GM12878 (cell line): ENCODE results near the gene ZNF407. TPM values are rescaled to one million over a fixed set of nuclear protein-coding genes. Genes with fewer than 3 reads are reported as not detected.

Experiments
- ATAC-seq: fragments of 200-7000 bp; cut with Tn5 transposase; 3 replicates; pipeline ENCODE4 v1.9.1; 2020; ENCODE audit warnings: mild to moderate bottlenecking, moderate library complexity
- BruUV-seq: library from RNA; stranded (reverse); fragments of 400-500 nt; replicated peaks from 2 replicates; lab custom pipeline; 2021; lab: Mats Ljungman, UMichigan
- CTCF ChIA-PET: fragments of 300-600 bp; sonication (Branson Sonifier 250); formaldehyde crosslinking; extraction: SDS; loops from one replicate; lab custom pipeline; 2021; ENCODE audit warnings: inconsistent platforms; lab: Yijun Ruan, JAX
- POLR2A ChIA-PET: fragments of 350-600 bp; formaldehyde crosslinking; extraction: SDS; loops from one replicate; lab custom pipeline; 2021; ENCODE audit warnings: inconsistent platforms; lab: Charles Lee
- RAD21 ChIA-PET: fragments of 300-600 bp; sonication (Branson Sonifier 250); formaldehyde crosslinking; loops from one replicate; lab custom pipeline; 2023; ENCODE audit warnings: antibody characterized with exemption; ENCODE audit not compliant: unreplicated experiment; lab: Charles Lee
- SMC1A ChIA-PET: fragments of 300-600 bp; sonication (Branson Sonifier 250); formaldehyde crosslinking; loops from one replicate; lab custom pipeline; 2023; ENCODE audit not compliant: unreplicated experiment, uncharacterized antibody; lab: Charles Lee
- DNase-seq: peaks from one replicate; pipeline ENCODE4 v3.0.0-alpha.2; 2011; ENCODE audit warnings: low read depth, low spot score
- FAIRE-seq: peaks from 3 replicates; lab custom pipeline; 2011; peaks lifted over from hg19 to GRCh38; lab: Jason Lieb, UNC
- H2AFZ ChIP-seq: 2 replicates; pipeline ENCODE4 v1.6.0; 2011; ENCODE audit warnings: low read depth, low read length, control low read depth; ENCODE audit not compliant: control insufficient read depth
- H3K27ac ChIP-seq: 2 replicates; pipeline ENCODE4 v1.5.1; 2011; ENCODE audit warnings: control low read depth; ENCODE audit not compliant: control insufficient read depth, insufficient read depth
- H3K27me3 ChIP-seq, 2 experiments: replicated peaks in 1 of 2; 2 replicates each; pipeline versions ENCODE4 v1.6.0 to v1.6.1; 2011; ENCODE audit warnings: low read length in 1 of 2; ENCODE audit not compliant: control insufficient read depth in 2 of 2, insufficient read depth in 2 of 2
- H3K36me3 ChIP-seq, 2 experiments: 2 replicates each; pipeline ENCODE4 v1.5.1; 2011; ENCODE audit warnings: low read length in 1 of 2; ENCODE audit not compliant: control insufficient read depth in 2 of 2, insufficient read depth in 2 of 2
- H3K4me1 ChIP-seq: 2 replicates; pipeline ENCODE4 v1.6.1; 2011; ENCODE audit warnings: mild to moderate bottlenecking, low read length, moderate library complexity, mixed read lengths; ENCODE audit not compliant: control insufficient read depth, insufficient read depth
- H3K4me2 ChIP-seq: 2 replicates; pipeline ENCODE4 v1.6.0; 2011; ENCODE audit warnings: control low read depth; ENCODE audit not compliant: control insufficient read depth, insufficient read depth
- H3K4me3 ChIP-seq: fragments of 200-600 bp; sonication (generic); 2 replicates; pipeline ENCODE4 v1.5.1; 2016
- H3K79me2 ChIP-seq: 2 replicates; pipeline ENCODE4 v1.6.0; 2011; ENCODE audit warnings: low read length; ENCODE audit not compliant: control insufficient read depth, insufficient read depth
- H3K9ac ChIP-seq: 2 replicates; pipeline ENCODE4 v1.8.0; 2011; ENCODE audit warnings: low read length, control low read depth, mixed read lengths; ENCODE audit not compliant: control insufficient read depth, insufficient read depth
- H3K9me3 ChIP-seq: replicated peaks from 3 replicates; pipeline ENCODE4 v1.5.1; 2011; ENCODE audit warnings: mild to moderate bottlenecking, low read length; ENCODE audit not compliant: control insufficient read depth, insufficient read depth
- H4K20me1 ChIP-seq: 2 replicates; pipeline ENCODE4 v1.6.0; 2011; ENCODE audit not compliant: control insufficient read depth, insufficient read depth
- GATAD2B ChIP-seq: fragments of 450-650 bp; conservative IDR thresholded peaks from 2 replicates; pipeline ENCODE4 v1.6.1; 2017; ENCODE audit warnings: low read depth, mild to moderate bottlenecking, moderate library complexity
- JUNB ChIP-seq: IDR thresholded peaks from 2 replicates; pipeline ENCODE4 v1.6.1; 2016; ENCODE audit warnings: antibody characterized with exemption, mild to moderate bottlenecking
- MEF2A ChIP-seq: IDR thresholded peaks from 2 replicates; pipeline ENCODE4 v1.6.1; 2011; ENCODE audit warnings: low read depth, mild to moderate bottlenecking, low read length, moderate library complexity; ENCODE audit not compliant: insufficient read depth
- NR2C1 ChIP-seq: fragments of 450-650 bp; IDR thresholded peaks from 2 replicates; pipeline ENCODE4 v1.6.1; 2017; ENCODE audit warnings: antibody characterized with exemption, mild to moderate bottlenecking, moderate library complexity
- POLR2A ChIP-seq: IDR thresholded peaks from 2 replicates; pipeline ENCODE4 v1.6.1; 2011; ENCODE audit warnings: low read depth, mild to moderate bottlenecking, low read length
- RAD21 ChIP-seq: IDR thresholded peaks from 2 replicates; pipeline ENCODE4 v1.6.1; 2011; ENCODE audit warnings: mild to moderate bottlenecking, low read depth, low read length, moderate library complexity; ENCODE audit not compliant: insufficient read depth
- SIN3A ChIP-seq: IDR thresholded peaks from 2 replicates; pipeline ENCODE4 v1.6.1; 2012; ENCODE audit warnings: low read depth, low read length, improper control_type of control experiment
- SMAD1 ChIP-seq: fragments of 450-650 bp; IDR thresholded peaks from 2 replicates; pipeline ENCODE4 v1.6.1; 2018; ENCODE audit warnings: mild to moderate bottlenecking, low read depth; ENCODE audit not compliant: partially characterized antibody
- SP1 ChIP-seq: IDR thresholded peaks from one replicate; pipeline ENCODE4 v1.6.1; 2011; ENCODE audit warnings: low read depth, low read length
- TCF7 ChIP-seq: IDR thresholded peaks from 2 replicates; pipeline ENCODE4 v1.6.1; 2014; ENCODE audit warnings: antibody characterized with exemption, borderline replicate concordance
- ZNF274 ChIP-seq: IDR thresholded peaks from one replicate; pipeline ENCODE4 v1.8.0; 2011; ENCODE audit not compliant: insufficient read length, insufficient read depth
- WGBS: methylation state at CpG from one replicate; pipeline ENCODE4 v1.1.6; 2016; ENCODE audit warnings: low lambda C conversion rate; ENCODE audit not compliant: insufficient replicate concordance, insufficient coverage; ENCODE audit errors: missing lambda C conversion rate; 5-methylcytosine and 5-hydroxymethylcytosine counted together
- in situ Hi-C: fragments of 300-500 bp; cut with MboI; formaldehyde crosslinking; loops from 9 replicates; pipeline ENCODE4 v1.14.3; 2018; ENCODE audit warnings: mixed read lengths
- intact Hi-C: fragments of 100-400 bp; cut with micrococcal nuclease; formaldehyde crosslinking; loops from one replicate; pipeline ENCODE4 v1.14.2; 2022; ENCODE audit not compliant: unreplicated experiment
- polyA plus RNA-seq, 11 experiments: library from polyadenylated mRNA; depleted of rRNA in 4 of 11; unstranded in 6 of 11; stranded (reverse) in 5 of 11; fragments of >200 nt; fragmentation: Nextera tagmentation in 4 of 11; fragmentation: Illumina TruSeq in 1 of 11; extraction: Ambion mirVana in 4 of 11; extraction: Trizol in 1 of 11; gene quantifications; 1 replicate in 1 of 11; 2 replicates in 10 of 11; pipeline versions ENCODE4 v1.2.1 to v1.2.3, GENCODE V29; 2011 to 2016; ENCODE audit warnings: inconsistent platforms in 2 of 11, missing spikeins in 2 of 11, low read depth in 1 of 11
- total RNA-seq, 4 experiments: library from RNA; depleted of rRNA in 3 of 4; stranded (reverse); fragments of >200 nt in 3 of 4; fragmentation: Illumina TruSeq in 1 of 4; extraction: Trizol in 1 of 4; gene quantifications; 2 replicates each; pipeline versions ENCODE4 v1.2.1 to v1.2.3, GENCODE V29; 2013 to 2021
- TF ChIP-seq, protein P1 (sequence below): IDR thresholded peaks from 2 replicates; pipeline ENCODE4 v1.6.1; 2011; ENCODE audit warnings: mild to moderate bottlenecking, low read depth, low read length, moderate library complexity; ENCODE audit not compliant: insufficient replicate concordance
- TF ChIP-seq, protein P2 (sequence below): fragments of 450-650 bp; IDR thresholded peaks from 2 replicates; pipeline ENCODE4 v1.6.1; 2017; ENCODE audit warnings: mild to moderate bottlenecking, low read depth, inconsistent platforms; ENCODE audit not compliant: poor library complexity, severe bottlenecking

ZNF407 gene
- total and polyA plus RNA-seq, 10 of the 15 experiments (the other 5 are each of a cell fraction or from before 2014, with no cell fraction given): 0.69 to 11.6 (median 5.3) TPM

DNA sequence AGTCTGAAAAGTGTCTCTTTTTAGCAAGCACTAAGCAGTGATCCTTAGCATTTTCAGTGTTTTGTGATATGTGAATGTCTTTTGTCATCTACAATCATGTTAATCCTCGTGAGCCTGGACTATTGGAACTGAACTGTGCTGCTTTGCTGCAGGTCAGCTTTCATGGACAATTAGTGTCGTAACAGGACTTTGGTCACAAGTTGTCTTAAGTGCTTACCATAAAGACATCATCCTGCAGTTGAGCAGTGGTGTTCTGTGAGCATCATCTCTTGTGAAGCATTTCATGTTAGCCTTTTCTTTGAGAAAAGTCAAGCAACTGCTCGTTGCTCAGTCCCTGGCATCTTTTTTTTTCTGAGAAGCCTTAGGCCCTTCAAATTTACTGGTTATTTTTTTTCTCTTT, 135.9 kb downstream of the ZNF407 start:
- Histone ChIP-seq H3K4me3 (no peak overlapping the region), H3K9ac (no peak overlapping the region), H2AFZ (no peak overlapping the region), H3K79me2 (no peaks in the 10 kb centered on the region), H3K4me2 (no peak overlapping the region), H3K9me3 (no peaks in the 10 kb centered on the region), H3K4me1 (no peaks in the 10 kb centered on the region), H3K27ac (no peak overlapping the region), H3K27me3 (no peaks in the 10 kb centered on the region), H4K20me1 (no peaks in the 10 kb centered on the region), H3K36me3 (peaks cover 0 to under 1% of the 10 kb centered on the region in 2 experiments; a peak in 1 of 4 replicates)
- ChIA-PET CTCF (no interaction called here), RAD21 (no interaction called here), POLR2A (no interaction called here), SMC1A (interaction anchor here (0.9 to 1.2 kb wide), 3 partner anchors 11 to 36 kb away, joined by 3 to 7 read pairs (median 4); no protein-coding TSS in a partner anchor)
- ATAC-seq (no peak), FAIRE-seq (peak; percentile 38), DNase-seq (no peak)
- BruUV-seq: no TSS peak
- in situ Hi-C loops: no loop called here
- intact Hi-C loops: no loop called here
- TF ChIP-seq, protein P1, sequence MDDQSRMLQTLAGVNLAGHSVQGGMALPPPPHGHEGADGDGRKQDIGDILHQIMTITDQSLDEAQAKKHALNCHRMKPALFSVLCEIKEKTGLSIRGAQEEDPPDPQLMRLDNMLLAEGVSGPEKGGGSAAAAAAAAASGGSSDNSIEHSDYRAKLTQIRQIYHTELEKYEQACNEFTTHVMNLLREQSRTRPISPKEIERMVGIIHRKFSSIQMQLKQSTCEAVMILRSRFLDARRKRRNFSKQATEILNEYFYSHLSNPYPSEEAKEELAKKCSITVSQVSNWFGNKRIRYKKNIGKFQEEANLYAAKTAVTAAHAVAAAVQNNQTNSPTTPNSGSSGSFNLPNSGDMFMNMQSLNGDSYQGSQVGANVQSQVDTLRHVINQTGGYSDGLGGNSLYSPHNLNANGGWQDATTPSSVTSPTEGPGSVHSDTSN: no peak
- no peak for TF ChIP-seq POLR2A
- no peak for TF ChIP-seq SMAD1
- TF ChIP-seq TCF7: no peak
- no peak for TF ChIP-seq ZNF274
- TF ChIP-seq NR2C1: no peak
- TF ChIP-seq GATAD2B: no peak
- no peak for TF ChIP-seq SIN3A
- TF ChIP-seq MEF2A: no peak
- TF ChIP-seq, protein P2, sequence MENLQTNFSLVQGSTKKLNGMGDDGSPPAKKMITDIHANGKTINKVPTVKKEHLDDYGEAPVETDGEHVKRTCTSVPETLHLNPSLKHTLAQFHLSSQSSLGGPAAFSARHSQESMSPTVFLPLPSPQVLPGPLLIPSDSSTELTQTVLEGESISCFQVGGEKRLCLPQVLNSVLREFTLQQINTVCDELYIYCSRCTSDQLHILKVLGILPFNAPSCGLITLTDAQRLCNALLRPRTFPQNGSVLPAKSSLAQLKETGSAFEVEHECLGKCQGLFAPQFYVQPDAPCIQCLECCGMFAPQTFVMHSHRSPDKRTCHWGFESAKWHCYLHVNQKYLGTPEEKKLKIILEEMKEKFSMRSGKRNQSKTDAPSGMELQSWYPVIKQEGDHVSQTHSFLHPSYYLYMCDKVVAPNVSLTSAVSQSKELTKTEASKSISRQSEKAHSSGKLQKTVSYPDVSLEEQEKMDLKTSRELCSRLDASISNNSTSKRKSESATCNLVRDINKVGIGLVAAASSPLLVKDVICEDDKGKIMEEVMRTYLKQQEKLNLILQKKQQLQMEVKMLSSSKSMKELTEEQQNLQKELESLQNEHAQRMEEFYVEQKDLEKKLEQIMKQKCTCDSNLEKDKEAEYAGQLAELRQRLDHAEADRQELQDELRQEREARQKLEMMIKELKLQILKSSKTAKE: no peak
- TF ChIP-seq SP1: no peak
- no peak for TF ChIP-seq RAD21
- TF ChIP-seq JUNB: no peak
- WGBS: 92% methylated on average over 3 of the region's 3 CpGs
